Measurements from ENCODE around the gene ZNF628. TPM values are rescaled to one million over a fixed set of nuclear protein-coding genes. Genes with fewer than 3 reads are reported as not detected.

The ZNF628 gene
- total RNA-seq, 2 donors from 2014 or later = 8.0 to 12.3 TPM

DNA sequence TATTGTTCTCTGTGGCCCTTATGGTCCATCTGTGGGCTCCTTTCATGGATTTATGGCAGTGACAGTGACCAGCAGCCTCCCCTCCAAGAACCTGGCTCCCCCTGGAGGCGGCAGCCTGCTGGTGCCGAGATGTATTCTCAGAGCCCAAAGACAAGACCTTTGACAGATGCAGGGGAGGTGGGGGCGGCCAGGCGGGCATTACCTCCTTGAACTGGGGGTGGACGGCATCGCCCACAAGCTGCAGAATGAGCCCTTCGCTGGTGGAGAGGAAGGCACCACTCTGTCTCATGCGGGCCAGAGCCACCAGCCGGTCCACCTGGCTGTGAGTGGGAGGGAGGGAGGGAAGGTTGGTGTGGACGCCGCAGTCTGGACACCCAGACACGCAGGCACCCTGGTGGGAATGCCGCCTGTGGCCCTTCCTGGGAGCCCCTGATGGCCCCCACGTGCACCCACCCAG is 21.6 kb upstream of the ZNF628 start:
- H3K27me3 Mint-ChIP-seq = peaks cover 16 to 29% of the 10 kb centered on the region in 2 donors
- H3K4me1 Mint-ChIP-seq (ENCODE audit: low read depth in 2 of 2) = peaks cover 6 to 25% of the 10 kb centered on the region in 2 donors
- no peak for DNase-seq (ENCODE audit: low spot score)
- H3K4me3 Mint-ChIP-seq = no peak overlapping the region
- H3K36me3 Mint-ChIP-seq = no peaks in the 10 kb centered on the region
- no peaks in the 10 kb centered on the region for H3K9me3 Mint-ChIP-seq
- no peak for ATAC-seq
- no peak overlapping the region for H3K27ac Mint-ChIP-seq

DNA sequence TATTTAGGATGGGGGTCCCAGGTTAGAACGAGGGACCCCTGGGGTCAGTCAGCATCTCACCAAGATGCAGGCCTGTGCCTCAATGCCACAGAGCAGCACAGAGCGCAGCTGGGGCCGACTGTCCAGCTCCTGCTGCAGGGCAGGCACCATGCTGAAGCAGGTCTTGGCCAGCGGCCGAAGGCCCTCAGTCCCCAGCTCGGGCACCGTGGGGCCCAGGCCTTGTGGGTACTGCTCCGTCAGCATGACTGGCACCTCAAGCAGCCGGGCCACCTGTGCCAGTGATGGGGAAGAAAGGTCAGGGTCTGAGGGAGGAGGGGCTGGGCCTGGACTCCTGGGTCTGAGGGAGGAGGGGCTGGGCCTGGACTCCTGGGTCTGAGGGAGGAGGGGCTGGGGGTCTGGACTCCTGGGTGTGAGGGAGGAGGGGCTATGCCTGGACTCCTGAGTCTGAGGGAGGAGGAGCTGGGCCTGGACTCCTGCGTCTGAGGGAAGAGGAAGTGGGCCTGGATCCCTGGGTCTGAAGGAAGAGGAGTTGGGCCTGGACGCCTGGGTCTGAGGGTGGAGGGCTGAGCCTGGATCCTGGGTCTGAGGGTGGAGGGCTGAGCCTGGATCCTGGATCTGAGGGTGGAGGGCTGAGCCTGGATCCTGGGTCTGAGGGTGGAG is 20.7 kb upstream of the ZNF628 start:
- H3K36me3 Mint-ChIP-seq = no peaks in the 10 kb centered on the region
- H3K4me1 Mint-ChIP-seq (ENCODE audit: low read depth in 2 of 2) = peaks cover 11 to 28% of the 10 kb centered on the region in 2 donors
- H3K4me3 Mint-ChIP-seq = no peak overlapping the region
- DNase-seq (ENCODE audit: low spot score) = no peak
- no peak overlapping the region for H3K27ac Mint-ChIP-seq
- ATAC-seq = no peak
- peaks cover 12 to 22% of the 10 kb centered on the region in 2 donors for H3K27me3 Mint-ChIP-seq
- H3K9me3 Mint-ChIP-seq = no peaks in the 10 kb centered on the region

DNA sequence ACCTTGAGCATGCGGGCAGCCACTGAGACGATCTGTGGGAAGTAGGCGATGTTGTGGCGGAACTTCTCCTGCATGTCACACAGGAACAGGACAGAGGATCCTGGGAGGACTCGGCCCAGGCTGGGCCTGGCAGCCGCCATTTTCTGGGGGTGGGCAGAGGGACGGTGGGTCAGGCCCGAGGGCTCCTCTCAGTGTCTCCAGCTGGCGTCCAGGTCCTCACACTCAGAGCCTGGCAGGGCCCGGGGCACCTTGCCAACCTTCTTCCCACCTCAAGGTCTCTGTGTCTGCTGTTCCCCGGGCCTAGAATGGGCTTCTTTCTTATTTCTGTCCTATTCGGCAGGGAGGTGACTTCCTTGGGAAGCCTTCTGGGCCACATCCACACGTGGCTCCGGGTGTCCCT is 20.1 kb upstream of the ZNF628 start:
- ATAC-seq = no peak
- Mint-ChIP-seq H3K4me1 (ENCODE audit: low read depth in 2 of 2) (peaks cover 11 to 29% of the 10 kb centered on the region in 2 donors), H3K27ac (no peak overlapping the region), H3K27me3 (peaks cover 10 to 19% of the 10 kb centered on the region in 2 donors), H3K9me3 (no peaks in the 10 kb centered on the region), H3K4me3 (no peak overlapping the region), H3K36me3 (no peaks in the 10 kb centered on the region)
- no peak for DNase-seq (ENCODE audit: low spot score)

DNA sequence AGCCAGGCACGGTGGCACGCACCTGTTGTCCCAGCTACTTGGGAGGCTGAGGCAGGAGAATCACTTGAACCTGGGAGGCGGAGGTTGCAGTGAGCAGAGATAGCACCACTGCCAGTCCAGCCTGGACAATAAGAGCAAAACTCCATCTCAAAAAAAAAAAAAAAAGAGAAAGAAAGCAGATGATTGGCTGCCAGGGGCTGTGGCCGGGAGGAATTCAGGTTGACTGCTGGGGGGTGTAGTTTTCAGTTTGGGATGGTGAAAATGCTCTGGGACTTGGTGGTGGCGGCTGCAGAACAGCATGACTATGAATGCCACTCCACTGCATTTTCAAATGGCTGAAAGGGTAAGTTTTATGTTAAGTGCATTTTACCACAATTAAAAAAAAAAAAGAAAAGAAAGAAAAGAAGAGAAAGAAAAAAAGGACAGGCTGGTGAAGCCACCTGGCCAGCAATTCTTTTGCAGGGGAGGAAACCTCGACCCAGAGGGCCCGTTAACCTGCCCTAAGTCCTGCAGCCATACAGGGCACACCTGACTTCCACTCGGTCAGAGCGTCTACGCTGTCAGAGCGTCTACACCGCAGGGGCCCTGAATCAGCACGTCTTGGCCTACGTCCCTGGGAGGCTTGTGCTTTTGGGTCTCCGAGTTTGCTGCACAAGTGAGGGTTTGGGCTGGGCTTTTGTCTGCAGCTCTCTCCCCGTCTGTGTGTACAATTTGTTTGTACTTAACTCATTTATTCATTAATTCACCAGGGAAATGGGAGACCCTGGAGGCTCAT is 18.5 kb upstream of the ZNF628 start:
- Mint-ChIP-seq H3K9me3 (no peaks in the 10 kb centered on the region), H3K27ac (no peak overlapping the region), H3K27me3 (peaks cover 3 to 12% of the 10 kb centered on the region in 2 donors), H3K36me3 (no peaks in the 10 kb centered on the region), H3K4me3 (no peak overlapping the region), H3K4me1 (ENCODE audit: low read depth in 2 of 2) (peaks cover 17 to 34% of the 10 kb centered on the region in 2 donors)
- DNase-seq (ENCODE audit: low spot score) = no peak
- ATAC-seq = no peak

DNA sequence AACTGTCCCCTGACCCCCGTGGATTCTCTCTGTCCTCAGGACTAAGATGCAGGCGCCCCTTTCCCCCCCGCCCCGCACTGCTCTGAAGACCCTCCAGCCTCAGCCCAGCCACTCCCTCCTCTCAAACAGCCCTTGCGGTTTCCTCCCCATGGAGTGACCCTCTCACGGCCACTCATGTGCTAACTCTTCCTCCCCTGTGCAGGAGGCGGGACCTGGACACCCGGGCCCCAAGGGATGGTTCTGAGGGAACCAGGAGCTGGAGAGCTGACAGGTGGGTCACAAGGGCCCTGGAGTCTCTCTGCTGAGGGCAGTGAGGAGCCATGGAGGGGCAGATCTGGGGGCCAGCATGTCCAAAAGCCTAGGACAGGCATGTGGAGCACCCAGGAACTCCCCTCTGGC is 16.9 kb upstream of the ZNF628 start:
- no peak for ATAC-seq
- Mint-ChIP-seq H3K4me1 (ENCODE audit: low read depth in 2 of 2) (peaks cover 17 to 26% of the 10 kb centered on the region in 2 donors), H3K4me3 (no peak overlapping the region), H3K27ac (no peak overlapping the region), H3K27me3 (no peaks in the 10 kb centered on the region), H3K9me3 (no peaks in the 10 kb centered on the region), H3K36me3 (no peaks in the 10 kb centered on the region)
- DNase-seq (ENCODE audit: low spot score) = no peak

DNA sequence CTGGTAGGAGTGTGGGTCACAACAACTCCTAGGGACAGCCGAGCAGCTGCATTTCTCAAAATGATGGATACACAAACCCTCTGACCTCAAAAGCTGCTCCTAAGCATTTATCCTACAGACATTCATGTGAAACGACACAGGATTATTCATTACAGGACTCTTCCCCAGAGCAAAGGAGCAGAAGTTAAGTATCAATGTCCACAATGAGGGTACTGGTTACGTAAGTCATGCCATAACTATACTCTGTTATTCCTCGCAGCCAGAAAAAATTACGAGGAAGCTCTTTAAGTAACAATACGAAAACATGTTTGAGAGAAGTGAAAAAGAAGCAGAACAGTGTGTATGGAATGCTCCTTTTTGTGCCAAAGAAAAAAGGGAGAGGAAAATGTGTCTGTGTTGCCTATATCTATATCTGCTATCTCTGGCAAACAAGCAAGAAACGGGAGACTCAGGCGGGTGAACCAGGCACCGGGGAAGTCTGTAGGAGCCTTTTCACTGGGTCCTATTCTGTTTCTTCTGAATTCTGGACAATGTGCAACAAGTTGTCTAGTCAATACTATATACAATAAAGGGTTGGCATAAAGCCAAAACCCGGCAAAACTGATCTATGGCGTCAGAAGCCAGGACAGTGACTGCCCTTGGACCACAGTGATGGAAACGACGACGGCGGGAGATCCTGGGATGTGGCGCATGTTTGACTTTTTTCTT is 16.3 kb upstream of the ZNF628 start:
- H3K4me1 Mint-ChIP-seq (ENCODE audit: low read depth in 2 of 2) = peaks cover 17 to 23% of the 10 kb centered on the region in 2 donors
- ATAC-seq = no peak
- H3K27ac Mint-ChIP-seq = peak overlapping the region; percentile 42 to 68
- no peaks in the 10 kb centered on the region for H3K27me3 Mint-ChIP-seq
- no peak for DNase-seq (ENCODE audit: low spot score)
- no peaks in the 10 kb centered on the region for H3K9me3 Mint-ChIP-seq
- H3K4me3 Mint-ChIP-seq = peak overlapping the region; percentile 87
- no peaks in the 10 kb centered on the region for H3K36me3 Mint-ChIP-seq

DNA sequence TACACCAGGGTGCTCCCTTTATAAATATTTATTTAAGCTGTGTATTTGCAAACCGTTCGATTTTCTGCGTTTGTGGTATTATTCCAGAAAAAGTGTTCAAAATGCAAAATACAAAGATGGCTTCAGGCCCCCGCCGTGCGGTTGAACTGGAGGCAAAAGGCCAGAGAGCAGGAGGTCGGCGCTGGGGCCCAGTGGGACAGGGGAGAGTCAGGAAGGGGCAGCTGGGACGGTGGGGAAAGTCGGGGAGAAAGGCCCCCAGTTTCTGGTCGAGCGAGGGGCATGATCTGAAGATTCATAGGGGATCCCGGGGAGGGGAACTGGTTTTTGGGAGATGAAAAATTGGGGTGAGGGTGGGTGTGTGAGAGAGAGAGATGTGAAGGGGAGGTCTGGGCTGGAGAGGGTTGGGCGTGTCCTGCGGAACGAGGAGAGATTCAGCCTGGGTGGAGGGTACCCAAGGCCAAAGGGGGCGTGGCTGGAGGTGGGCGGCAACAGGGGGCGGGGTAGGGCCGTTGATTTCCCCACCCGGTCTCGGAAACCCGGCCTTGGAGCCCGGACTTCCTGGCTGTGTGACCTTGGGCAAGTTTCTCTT is 15.7 kb upstream of the ZNF628 start:
- ATAC-seq = peak in 1 of 2 donors; percentile 6
- Mint-ChIP-seq H3K4me1 (ENCODE audit: low read depth in 2 of 2) (peaks cover 17 to 23% of the 10 kb centered on the region in 2 donors), H3K36me3 (no peaks in the 10 kb centered on the region), H3K27me3 (no peaks in the 10 kb centered on the region), H3K27ac (peak overlapping the region; percentile 42 to 68), H3K4me3 (peak overlapping the region; percentile 87), H3K9me3 (no peaks in the 10 kb centered on the region)
- no peak for DNase-seq (ENCODE audit: low spot score)

DNA sequence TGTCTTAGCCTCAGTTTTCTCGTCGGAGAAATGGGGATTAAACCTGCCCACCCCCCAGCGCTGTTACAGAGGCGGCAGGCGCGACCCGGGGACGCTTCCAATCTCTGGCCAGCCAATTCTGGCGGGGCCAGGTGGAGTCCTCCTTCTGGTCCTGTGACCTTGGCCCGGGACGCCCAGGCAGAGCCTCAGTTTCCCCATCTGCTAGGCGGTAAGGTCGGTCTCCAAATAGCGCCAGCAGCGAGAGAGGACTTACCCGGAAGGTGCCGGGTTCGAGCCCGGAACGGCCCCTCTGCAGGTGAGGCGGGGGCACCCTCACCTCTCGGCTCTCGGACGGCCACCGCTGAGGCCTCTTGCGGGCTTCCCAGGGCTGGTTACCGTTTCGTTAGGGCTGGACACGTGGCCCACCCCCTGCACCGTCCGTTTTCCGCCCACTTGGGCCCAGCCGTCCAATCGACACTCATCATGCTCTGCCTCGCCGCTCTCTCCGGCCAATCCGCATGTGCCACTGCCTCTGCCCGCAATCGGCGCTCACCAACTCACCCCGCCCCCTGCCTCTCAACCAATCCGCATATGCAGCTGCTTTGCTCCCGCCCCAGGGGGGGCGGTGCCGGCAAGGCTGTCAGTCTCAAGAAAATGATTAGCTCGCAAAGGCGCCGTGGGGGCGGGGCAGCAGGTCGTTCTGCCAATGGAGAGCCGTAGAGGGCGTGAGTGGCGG is 15.0 kb upstream of the ZNF628 start, which contains the start of gene ISOC2:
ISOC2 (minus strand) TSS at position 384 of the 715 bp plus-strand sequence. CDS start 5,156 bp downstream, outside the sequence.
- Mint-ChIP-seq H3K36me3 (no peaks in the 10 kb centered on the region), H3K4me3 (peak within 1 kb of the TSS; percentile 87), H3K27me3 (no peaks in the 10 kb centered on the region), H3K4me1 (ENCODE audit: low read depth in 2 of 2) (peaks cover 17 to 23% of the 10 kb centered on the region in 2 donors), H3K27ac (peak within 1 kb of the TSS; percentile 42 to 68), H3K9me3 (no peaks in the 10 kb centered on the region)
- ATAC-seq (peak; percentile 97 to 98), DNase-seq (ENCODE audit: low spot score) (peak; percentile 100)

DNA sequence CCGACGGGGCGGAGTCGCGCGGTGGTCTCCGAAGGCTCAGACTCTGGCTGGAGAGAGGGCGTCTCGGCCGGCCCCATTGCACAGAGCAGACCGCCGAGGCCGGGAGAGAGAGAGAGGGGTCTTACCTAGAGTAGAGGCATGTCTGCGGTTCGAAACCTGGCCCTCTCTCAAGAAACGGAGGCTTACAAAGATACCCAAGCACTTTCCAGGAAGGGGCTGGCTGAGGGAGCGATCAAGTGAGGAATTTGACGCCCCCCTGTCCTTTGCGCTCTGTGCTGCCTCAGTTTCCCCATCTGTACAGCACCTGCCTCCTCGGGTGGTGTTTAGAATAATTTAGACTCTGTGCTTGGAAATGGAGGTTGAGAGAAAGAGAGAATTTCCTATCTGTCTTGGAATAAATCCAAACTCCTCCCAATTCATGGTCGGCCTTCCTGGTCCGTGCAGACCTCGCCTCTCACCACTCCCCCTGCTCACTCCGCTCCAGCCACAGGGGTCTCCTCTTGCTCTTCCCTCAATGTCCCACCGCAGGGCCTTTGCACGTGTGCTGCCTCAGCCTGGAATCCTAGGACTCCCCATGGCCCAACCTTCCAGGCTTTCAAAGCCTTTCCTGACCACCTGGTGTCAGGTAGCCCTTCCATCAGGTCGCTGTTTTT is 14.3 kb upstream of the ZNF628 start:
- H3K27ac Mint-ChIP-seq = peak overlapping the region; percentile 42 to 68
- peak overlapping the region; percentile 87 for H3K4me3 Mint-ChIP-seq
- no peaks in the 10 kb centered on the region for H3K27me3 Mint-ChIP-seq
- ATAC-seq = no peak
- H3K4me1 Mint-ChIP-seq (ENCODE audit: low read depth in 2 of 2) = peaks cover 17 to 23% of the 10 kb centered on the region in 2 donors
- no peaks in the 10 kb centered on the region for H3K9me3 Mint-ChIP-seq
- no peaks in the 10 kb centered on the region for H3K36me3 Mint-ChIP-seq
- no peak for DNase-seq (ENCODE audit: low spot score)

DNA sequence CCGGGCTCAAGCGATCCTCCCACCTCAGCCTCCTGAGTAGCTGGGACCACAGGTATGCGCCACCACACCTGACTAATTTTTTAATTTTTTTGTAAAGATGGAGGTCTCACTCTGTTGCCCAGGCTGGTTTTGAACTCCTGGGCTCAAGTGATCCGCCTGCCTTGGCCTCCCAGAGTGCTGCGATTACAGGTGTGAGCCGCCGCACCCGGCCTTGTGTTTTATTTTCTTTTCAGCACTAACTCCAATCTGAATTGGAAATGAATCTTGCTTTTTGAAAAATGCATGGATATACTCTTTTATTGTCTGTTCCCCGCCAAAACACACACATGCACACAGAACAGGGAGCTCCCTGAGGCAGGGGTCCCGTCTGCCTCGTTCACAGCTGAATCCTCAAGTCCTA is 13.7 kb upstream of the ZNF628 start:
- peaks cover 17 to 23% of the 10 kb centered on the region in 2 donors for H3K4me1 Mint-ChIP-seq (ENCODE audit: low read depth in 2 of 2)
- DNase-seq (ENCODE audit: low spot score) = no peak
- no peak for ATAC-seq
- no peaks in the 10 kb centered on the region for H3K27me3 Mint-ChIP-seq
- H3K4me3 Mint-ChIP-seq = peak overlapping the region; percentile 87
- H3K27ac Mint-ChIP-seq = peak overlapping the region; percentile 42 to 68
- H3K9me3 Mint-ChIP-seq = no peaks in the 10 kb centered on the region
- H3K36me3 Mint-ChIP-seq = no peaks in the 10 kb centered on the region

DNA sequence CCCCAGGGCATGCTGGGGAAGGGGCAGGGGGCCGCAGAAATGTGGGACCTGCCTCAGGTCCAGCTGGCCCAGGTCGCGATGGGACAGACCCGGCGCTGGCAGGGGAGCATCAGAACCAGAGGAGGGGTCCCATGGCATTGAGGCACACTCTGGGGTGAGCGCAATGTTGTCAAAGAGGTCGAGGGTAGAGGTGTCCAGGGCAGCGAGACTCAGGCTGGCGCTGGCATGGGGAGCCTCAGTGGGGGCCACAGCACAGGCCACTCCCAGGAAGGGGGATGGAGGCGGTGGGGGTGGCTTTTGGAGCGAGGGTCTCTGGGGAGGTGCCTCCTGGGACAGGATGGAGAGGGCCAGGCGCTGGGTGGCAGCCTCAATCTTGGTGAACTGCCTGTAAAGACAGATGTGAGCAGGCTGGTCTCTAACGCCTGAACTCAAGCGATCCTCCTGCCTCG is 12.8 kb upstream of the ZNF628 start:
- no peaks in the 10 kb centered on the region for H3K36me3 Mint-ChIP-seq
- peaks cover 17 to 23% of the 10 kb centered on the region in 2 donors for H3K4me1 Mint-ChIP-seq (ENCODE audit: low read depth in 2 of 2)
- no peak for ATAC-seq
- H3K9me3 Mint-ChIP-seq = no peaks in the 10 kb centered on the region
- no peak overlapping the region for H3K4me3 Mint-ChIP-seq
- no peak for DNase-seq (ENCODE audit: low spot score)
- no peaks in the 10 kb centered on the region for H3K27me3 Mint-ChIP-seq
- H3K27ac Mint-ChIP-seq = no peak overlapping the region

DNA sequence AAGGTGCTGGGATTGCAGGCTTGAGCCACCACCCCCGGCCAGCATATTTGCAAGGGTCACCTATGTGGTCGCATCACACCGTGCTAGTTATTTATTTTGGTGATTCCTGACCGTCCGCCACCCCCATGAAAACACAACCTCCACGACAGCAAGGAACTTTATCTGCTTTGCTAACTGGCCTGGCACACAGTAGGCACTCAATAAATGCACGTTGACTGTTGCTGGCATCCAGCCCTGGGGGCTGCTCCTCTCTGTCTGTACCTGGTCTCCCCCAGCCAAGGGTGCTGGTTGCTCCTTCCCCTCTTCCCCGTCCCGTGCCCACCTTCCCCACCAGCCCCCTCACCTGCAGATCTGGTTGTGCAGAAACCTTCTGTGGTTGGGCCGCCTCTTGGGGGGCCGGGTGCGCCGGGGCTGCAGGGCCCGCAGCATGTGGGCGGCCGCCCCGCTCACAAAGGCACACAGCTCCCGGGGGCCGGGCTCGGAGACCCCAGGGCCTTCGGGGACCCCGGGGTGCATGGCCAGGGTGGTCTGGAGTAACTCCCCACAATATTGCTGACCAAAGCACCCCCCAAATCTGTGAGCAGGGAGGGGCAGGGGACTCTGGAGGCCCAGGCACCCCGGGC is 12.3 kb upstream of the ZNF628 start:
- Mint-ChIP-seq H3K36me3 (no peaks in the 10 kb centered on the region), H3K9me3 (no peaks in the 10 kb centered on the region), H3K27ac (no peak overlapping the region), H3K4me1 (ENCODE audit: low read depth in 2 of 2) (peaks cover 17 to 21% of the 10 kb centered on the region in 2 donors), H3K27me3 (no peaks in the 10 kb centered on the region), H3K4me3 (no peak overlapping the region)
- DNase-seq (ENCODE audit: low spot score) (no peak), ATAC-seq (no peak)

All from natural killer cell treated with Interleukin-12 subunit alpha and Interleukin-12 subunit beta and Interleukin-15 and Interleukin-18, amount 100 ng/mL, for 72 hours (primary cell).